PC-9 (cell line): Measurements from ENCODE around the gene AFF4.

Experiments used
- CTCF ChIP-seq: fragments of 200-600 bp; sonication (generic); conservative IDR thresholded peaks from 2 replicates; pipeline ENCODE4 v1.6.1; 2017; ENCODE audit warnings: mixed run types, antibody characterized with exemption, mild to moderate bottlenecking, moderate library complexity
- EZH2 ChIP-seq: fragments of 200-600 bp; sonication (generic); IDR thresholded peaks from 2 replicates; pipeline ENCODE4 v1.8.0; 2017; ENCODE audit warnings: antibody characterized with exemption, low read depth

DNA sequence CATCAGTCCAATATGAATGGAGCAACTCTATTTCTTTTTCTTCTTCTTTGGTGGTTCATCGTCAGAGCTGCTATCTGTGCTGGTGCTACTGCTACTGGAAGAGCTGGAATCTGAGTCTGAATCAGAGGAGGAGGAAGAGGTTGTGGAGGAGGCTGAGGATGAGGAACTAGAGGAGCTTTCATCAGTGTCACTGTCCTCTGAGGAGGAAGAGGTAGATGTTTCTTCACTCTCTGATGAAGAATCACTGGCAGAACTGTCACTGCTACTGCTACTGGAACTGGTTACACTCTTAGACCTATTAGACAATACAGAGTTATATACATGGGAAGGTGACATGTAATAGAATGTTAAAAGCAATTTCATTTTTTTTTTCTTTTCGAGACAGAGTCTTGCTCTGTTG lies 35.1 kb upstream of the AFF4 start:
- TF ChIP-seq CTCF (no peak), EZH2 (no peak)
